PC-9 (cell line): Measurements from ENCODE around the gene SANBR.

Experiments used
- EZH2 ChIP-seq: fragments of 200-600 bp; sonication (generic); IDR thresholded peaks from 2 replicates; pipeline ENCODE4 v1.8.0; 2017; ENCODE audit warnings: antibody characterized with exemption, low read depth
- TF ChIP-seq, protein P1 (sequence below): fragments of 200-600 bp; sonication (generic); conservative IDR thresholded peaks from 2 replicates; pipeline ENCODE4 v1.6.1; 2017; ENCODE audit warnings: mixed run types, antibody characterized with exemption, mild to moderate bottlenecking, moderate library complexity

DNA sequence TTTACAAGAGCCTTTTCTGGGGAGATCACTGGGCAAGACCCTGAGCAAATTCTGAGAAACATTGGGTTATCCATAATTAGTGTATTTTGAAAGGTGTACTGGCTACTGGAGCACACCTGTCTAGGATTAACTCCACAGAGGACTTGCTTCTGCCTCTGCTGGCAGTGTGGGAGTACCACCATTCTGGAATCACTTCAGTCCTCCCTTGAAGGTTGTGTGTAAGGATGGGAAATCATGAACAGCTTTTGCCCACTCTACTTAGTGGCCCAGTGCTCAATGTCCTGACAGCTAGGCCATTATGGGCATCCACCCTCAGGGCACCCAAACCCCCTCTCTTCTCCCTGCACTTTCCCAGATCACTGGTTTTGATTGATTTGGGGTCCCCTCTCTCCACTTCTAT is 8.1 kb upstream of the SANBR start:
- TF ChIP-seq, protein P1, sequence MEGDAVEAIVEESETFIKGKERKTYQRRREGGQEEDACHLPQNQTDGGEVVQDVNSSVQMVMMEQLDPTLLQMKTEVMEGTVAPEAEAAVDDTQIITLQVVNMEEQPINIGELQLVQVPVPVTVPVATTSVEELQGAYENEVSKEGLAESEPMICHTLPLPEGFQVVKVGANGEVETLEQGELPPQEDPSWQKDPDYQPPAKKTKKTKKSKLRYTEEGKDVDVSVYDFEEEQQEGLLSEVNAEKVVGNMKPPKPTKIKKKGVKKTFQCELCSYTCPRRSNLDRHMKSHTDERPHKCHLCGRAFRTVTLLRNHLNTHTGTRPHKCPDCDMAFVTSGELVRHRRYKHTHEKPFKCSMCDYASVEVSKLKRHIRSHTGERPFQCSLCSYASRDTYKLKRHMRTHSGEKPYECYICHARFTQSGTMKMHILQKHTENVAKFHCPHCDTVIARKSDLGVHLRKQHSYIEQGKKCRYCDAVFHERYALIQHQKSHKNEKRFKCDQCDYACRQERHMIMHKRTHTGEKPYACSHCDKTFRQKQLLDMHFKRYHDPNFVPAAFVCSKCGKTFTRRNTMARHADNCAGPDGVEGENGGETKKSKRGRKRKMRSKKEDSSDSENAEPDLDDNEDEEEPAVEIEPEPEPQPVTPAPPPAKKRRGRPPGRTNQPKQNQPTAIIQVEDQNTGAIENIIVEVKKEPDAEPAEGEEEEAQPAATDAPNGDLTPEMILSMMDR: no peak
- TF ChIP-seq EZH2: no peak
